Activated CD4-positive, alpha-beta T cell treated with anti-CD3 and anti-CD28 coated beads, Interleukin-2, amount 10 ng/mL, durations not matched to agents 7 days and 5 days (primary cell): ENCODE data around the gene SFT2D1. TPM values are rescaled to one million over a fixed set of nuclear protein-coding genes. Genes with fewer than 3 reads are reported as not detected.

Source experiments
- CTCF ChIA-PET: fragments of 350-600 bp; sonication (Branson Sonifier 250); formaldehyde crosslinking; loops from one replicate; lab custom pipeline; 2021; ENCODE audit warnings: antibody characterized with exemption; lab: Charles Lee
- POLR2A ChIA-PET: fragments of 350-600 bp; sonication (Branson Sonifier 250); formaldehyde crosslinking; loops from one replicate; lab custom pipeline; 2021; ENCODE audit warnings: antibody characterized with exemption; lab: Charles Lee
- DNase-seq: peaks from one replicate; pipeline ENCODE4 v3.0.0-alpha.2; 2020
- H3K27ac Mint-ChIP-seq: one replicate; pipeline ENCODE4 v1.8.0; 2021; ENCODE audit warnings: mild to moderate bottlenecking, moderate library complexity, mixed read lengths
- H3K27me3 Mint-ChIP-seq: one replicate; pipeline ENCODE4 v1.8.0; 2021; ENCODE audit warnings: mixed read lengths
- H3K36me3 Mint-ChIP-seq: one replicate; pipeline ENCODE4 v1.8.0; 2021; ENCODE audit warnings: low read depth, mixed read lengths
- H3K4me1 Mint-ChIP-seq: one replicate; pipeline ENCODE4 v1.8.0; 2021; ENCODE audit warnings: mixed read lengths
- H3K4me3 Mint-ChIP-seq: one replicate; pipeline ENCODE4 v1.8.0; 2021; ENCODE audit warnings: mild to moderate bottlenecking, moderate library complexity, mixed read lengths
- H3K9me3 Mint-ChIP-seq: one replicate; pipeline ENCODE4 v1.8.0; 2021; ENCODE audit warnings: mixed read lengths
- total RNA-seq, 2 experiments: library from RNA; stranded (reverse); gene quantifications; one replicate each; pipeline ENCODE4 v1.2.3, GENCODE V29; 2021

SFT2D1 gene
- total RNA-seq, 2 experiments from 2014 or later = 39.7 to 43.2 TPM

DNA sequence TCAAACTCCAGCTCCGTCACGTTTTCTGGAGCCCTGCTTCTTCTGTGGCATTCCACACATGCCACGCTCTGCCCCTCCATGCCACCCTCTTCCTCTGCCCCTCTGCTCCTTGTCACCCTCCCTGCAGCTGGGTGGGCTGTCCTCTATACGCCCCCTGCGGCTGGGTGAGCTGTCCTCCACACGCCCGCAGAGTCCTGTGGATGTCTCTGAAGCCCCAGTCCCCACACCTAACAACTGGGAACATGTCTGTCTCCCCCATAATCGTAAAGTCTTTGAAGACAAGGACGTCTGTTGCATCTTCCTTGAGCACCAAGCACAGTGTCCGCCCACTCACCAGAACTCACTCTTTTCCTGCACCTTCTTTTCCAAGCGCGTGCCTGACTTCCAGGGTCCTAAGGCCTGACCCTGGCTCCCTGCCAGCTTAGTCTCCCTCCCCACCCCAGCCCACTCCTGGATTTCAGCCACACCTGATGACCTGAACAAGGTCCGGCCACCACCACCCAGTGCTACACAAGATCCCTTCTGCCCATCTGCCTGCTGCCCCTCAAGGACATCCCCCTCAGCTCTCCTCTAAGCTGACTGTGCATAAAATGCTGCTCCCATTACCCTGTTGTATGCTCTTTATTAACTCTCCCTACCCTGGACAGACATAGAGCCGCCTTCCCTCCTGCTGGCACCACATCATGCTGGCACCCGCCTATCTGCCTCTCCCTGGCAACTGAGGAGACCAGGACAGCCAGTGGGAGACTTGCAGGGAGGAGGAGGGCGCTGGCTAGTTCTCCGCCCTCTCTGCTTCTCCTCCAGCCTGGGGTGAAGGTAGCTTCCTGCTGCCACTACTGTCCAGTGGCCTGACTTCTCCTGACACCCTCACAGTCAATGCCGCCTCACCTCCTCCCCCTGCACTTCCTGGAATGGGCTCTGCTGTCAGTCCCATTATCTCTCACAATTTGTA lies 23.4 kb downstream of the SFT2D1 start:
- H3K36me3 Mint-ChIP-seq = peaks cover 13% of the 10 kb centered on the region
- no peaks in the 10 kb centered on the region for H3K27me3 Mint-ChIP-seq
- H3K27ac Mint-ChIP-seq = no peak overlapping the region
- no peak for DNase-seq
- H3K4me1 Mint-ChIP-seq = no peaks in the 10 kb centered on the region
- H3K4me3 Mint-ChIP-seq = no peak overlapping the region
- no peaks in the 10 kb centered on the region for H3K9me3 Mint-ChIP-seq
- CTCF ChIA-PET = no interaction called here
- POLR2A ChIA-PET = no interaction called here

DNA sequence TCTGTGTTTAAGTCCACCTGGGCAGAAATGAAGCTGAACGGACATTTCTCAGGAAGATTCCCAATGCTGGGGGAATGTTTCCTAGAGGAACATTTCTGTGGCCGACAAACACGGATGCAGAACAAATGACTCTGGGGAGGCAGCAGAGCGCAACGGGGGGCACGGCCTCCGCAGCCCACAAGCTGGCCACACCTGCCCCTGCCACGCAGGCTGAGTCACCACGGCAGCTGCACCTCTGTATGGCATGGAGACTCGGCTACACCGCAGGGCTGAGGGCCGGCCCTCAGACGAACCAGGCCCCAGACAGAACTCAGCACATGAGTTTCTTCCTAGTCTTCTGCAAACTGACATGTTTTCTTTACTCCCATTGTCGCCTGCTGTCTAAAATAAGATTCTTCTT lies 24.1 kb downstream of the SFT2D1 start:
- Mint-ChIP-seq H3K4me1 (no peaks in the 10 kb centered on the region), H3K36me3 (peaks cover 10% of the 10 kb centered on the region), H3K9me3 (no peaks in the 10 kb centered on the region), H3K27ac (no peak overlapping the region), H3K27me3 (no peaks in the 10 kb centered on the region), H3K4me3 (no peak overlapping the region)
- ChIA-PET CTCF (no interaction called here), POLR2A (no interaction called here)
- no peak for DNase-seq

DNA sequence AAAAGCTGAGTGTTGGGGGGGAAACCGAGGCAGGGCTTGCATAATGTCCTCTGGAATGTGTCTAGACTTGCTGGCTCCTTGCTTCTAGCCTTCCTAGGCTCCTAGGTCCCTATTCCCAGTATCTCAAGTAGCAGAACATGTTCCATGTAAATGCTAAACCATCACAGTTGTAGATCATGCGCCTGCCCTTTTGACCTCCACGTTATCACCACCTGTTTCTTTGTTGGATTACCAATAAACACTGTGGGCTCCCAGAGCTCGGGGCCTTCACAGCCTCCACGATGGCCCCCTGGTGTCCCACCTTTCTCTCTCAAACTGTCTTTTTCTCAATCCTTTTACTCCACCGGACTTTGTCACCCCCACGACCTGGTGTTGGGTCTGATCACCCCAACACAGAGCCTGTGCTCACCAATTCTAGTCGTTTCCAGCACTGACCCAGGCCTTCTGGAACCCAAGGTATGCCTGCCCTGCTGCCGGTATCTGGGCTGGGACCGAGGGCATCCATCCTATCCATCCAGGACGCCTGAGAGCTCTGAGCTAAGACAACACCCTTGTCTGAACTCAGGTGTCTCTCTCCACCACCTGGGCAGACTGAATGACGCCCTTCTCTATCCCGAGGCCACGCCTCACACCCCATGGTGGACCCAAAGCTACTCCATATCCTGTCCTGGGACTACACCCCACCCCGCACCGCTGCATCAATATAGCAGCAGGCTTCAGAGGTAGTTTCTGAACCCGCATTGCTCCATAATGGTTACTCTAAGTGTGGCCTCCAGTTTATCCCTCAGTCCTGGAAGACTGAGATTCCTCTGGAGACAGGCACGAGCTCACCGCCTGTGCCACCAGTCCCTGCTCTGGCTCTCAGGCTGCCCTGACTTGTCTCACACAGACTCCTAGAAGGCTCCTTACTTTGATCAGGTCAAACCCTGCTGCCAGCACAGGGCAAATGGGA lies 24.8 kb downstream of the SFT2D1 start:
- H3K27ac Mint-ChIP-seq = no peak overlapping the region
- no peaks in the 10 kb centered on the region for H3K4me1 Mint-ChIP-seq
- peaks cover 8% of the 10 kb centered on the region for H3K36me3 Mint-ChIP-seq
- CTCF ChIA-PET = no interaction called here
- H3K9me3 Mint-ChIP-seq = no peaks in the 10 kb centered on the region
- no peak for DNase-seq
- H3K27me3 Mint-ChIP-seq = peaks cover 2% of the 10 kb centered on the region
- POLR2A ChIA-PET = no interaction called here
- no peak overlapping the region for H3K4me3 Mint-ChIP-seq

DNA sequence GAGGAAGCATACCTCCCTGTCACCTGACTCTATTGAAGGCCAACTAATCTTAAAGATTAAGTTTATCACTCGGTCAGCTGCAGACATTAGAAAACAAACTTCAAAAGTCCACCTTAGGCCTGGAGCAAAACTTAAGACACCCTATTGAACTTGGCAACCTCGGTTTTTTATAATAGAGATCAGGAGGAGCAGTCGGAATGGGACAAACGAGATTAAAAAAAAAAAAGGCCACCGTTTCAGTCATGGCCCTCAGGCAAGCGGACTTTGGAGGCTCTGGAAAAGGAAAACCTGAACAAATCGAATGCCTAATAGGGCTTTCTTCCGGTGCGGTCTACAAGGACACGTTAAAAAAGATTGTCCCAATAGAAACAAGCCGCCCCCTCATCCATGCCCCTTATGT lies 26.9 kb downstream of the SFT2D1 start:
- Mint-ChIP-seq H3K4me1 (no peaks in the 10 kb centered on the region), H3K4me3 (no peak overlapping the region), H3K27me3 (peaks cover 2% of the 10 kb centered on the region), H3K36me3 (no peaks in the 10 kb centered on the region), H3K9me3 (no peaks in the 10 kb centered on the region), H3K27ac (no peak overlapping the region)
- ChIA-PET CTCF (interaction anchor here (0.7 kb wide), 1 partner anchor 32 kb away, joined by 3 read pairs; no protein-coding TSS in a partner anchor), POLR2A (no interaction called here)
- DNase-seq = no peak

DNA sequence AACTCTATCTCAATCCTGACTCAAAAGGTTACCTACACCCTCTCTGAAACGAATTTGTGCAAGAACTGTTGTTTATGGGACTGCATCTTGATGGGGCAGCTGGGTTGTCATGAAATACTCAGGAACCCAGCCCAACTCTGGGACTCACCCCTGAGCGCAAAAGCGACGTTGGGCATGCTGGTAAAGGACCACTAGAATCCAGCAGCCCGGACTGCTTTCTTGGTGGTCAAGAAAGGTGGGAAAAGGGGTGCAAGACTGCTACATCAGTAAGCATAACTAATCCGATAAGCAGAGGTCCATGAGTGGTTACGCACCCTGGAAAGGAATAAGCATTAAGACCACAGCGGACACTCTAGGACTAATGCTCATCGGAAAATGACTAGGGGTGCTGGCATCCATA lies 27.9 kb downstream of the SFT2D1 start:
- POLR2A ChIA-PET = no interaction called here
- Mint-ChIP-seq H3K36me3 (no peaks in the 10 kb centered on the region), H3K4me3 (no peak overlapping the region), H3K9me3 (no peaks in the 10 kb centered on the region), H3K4me1 (no peaks in the 10 kb centered on the region), H3K27me3 (peaks cover 12% of the 10 kb centered on the region), H3K27ac (no peak overlapping the region)
- DNase-seq = no peak
- CTCF ChIA-PET = interaction anchor here (0.7 to 1.5 kb wide), 2 partner anchors 15 to 86 kb away, joined by 3 to 7 read pairs; no protein-coding TSS in a partner anchor

DNA sequence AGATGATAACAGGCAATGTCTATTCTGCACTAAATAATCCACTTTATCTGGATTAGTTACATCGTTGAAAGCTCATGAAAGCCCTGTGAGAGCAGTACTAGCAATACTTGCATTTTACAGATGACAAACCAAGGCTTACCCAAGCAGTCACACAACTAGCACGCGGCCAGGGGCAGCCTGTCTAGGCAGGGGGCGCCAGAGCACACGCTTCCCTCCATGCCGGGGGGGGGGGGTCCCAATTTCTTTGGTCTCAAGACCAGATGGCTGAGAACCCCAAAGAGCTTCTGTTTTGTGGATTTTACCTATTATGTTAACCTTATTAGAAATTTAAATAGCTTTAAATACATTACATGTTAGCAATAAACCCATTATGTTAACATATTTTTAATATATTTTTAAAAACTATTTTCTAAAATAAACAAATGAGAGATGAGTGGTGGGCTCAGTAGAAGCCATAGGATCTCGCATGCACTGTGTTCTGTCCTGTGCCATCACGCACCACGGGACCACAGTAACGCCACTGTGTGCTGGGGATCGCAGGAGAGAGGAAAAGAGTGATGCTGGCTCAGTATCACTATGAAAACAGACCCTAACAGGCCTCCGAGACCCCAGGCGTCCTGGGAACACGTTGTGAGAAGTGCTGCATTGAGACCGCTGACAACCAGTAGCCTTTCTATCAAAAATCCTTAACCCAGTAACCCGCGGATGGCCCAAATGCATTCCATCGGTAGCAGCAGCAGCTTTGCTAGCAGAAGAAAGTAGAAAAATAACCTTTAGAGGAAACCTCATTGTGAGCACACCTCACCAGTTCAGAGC lies 28.9 kb downstream of the SFT2D1 start:
- Mint-ChIP-seq H3K4me1 (no peaks in the 10 kb centered on the region), H3K27ac (no peak overlapping the region), H3K4me3 (no peak overlapping the region), H3K9me3 (no peaks in the 10 kb centered on the region), H3K36me3 (no peaks in the 10 kb centered on the region), H3K27me3 (peaks cover 22% of the 10 kb centered on the region)
- peak; percentile 69 for DNase-seq
- ChIA-PET POLR2A (interaction anchor here (1.0 kb wide), 1 partner anchor 68 kb away, joined by 4 read pairs; no protein-coding TSS in a partner anchor), CTCF (interaction anchor here (0.5 to 1.5 kb wide), 5 partner anchors 14 to 87 kb away, joined by 3 to 7 read pairs (median 3); no protein-coding TSS in a partner anchor)

DNA sequence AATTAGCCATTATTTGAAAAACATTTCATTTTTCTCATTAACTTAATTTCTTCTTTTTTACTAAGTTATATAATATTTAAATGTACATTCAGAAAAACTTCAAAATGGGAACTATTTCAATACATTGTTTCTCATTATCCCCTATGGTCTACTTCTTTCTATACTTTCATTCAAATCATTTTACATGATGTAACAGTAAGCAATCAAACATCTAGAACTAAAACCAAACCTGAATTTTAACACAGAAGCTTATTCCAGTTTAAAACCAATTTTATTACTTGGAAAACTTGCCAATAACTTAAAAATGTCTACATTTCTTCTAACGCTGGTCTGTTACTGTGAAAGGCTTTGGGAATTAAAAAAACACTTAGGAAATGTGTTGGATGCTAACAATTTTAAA lies 29.5 kb downstream of the SFT2D1 start:
- H3K4me1 Mint-ChIP-seq = no peaks in the 10 kb centered on the region
- POLR2A ChIA-PET = interaction anchor here (1.0 kb wide), 1 partner anchor 69 kb away, joined by 4 read pairs; no protein-coding TSS in a partner anchor
- H3K9me3 Mint-ChIP-seq = no peaks in the 10 kb centered on the region
- H3K27me3 Mint-ChIP-seq = peaks cover 22% of the 10 kb centered on the region
- no peak overlapping the region for H3K4me3 Mint-ChIP-seq
- H3K36me3 Mint-ChIP-seq = no peaks in the 10 kb centered on the region
- DNase-seq = no peak
- CTCF ChIA-PET = interaction anchor here (1.0 to 1.4 kb wide), 3 partner anchors 13 to 76 kb away, joined by 3 to 4 read pairs (median 3); no protein-coding TSS in a partner anchor
- no peak overlapping the region for H3K27ac Mint-ChIP-seq

DNA sequence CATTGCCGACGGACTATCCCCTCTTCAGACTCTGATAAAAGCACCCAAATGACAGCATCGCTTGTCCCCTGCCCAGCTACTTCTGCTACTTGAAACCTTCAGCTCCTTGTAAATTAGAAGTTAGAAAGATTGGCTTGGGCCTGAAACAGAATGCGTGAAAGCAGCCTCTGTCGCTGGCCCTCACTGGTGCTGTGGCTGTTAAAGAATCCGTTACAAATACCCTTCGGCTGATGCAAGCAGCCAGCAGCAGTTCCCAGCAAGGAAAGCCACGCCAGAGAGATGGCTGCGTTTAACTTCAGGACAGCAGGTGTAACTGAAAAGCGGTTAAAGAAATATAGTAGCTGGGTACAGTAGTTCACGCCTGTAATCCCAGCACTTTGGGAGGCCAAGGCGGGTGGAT lies 31.7 kb downstream of the SFT2D1 start:
- ChIA-PET CTCF (interaction anchor here (1.3 to 1.8 kb wide), 3 partner anchors 67 to 90 kb away, joined by 3 to 6 read pairs (median 4); no protein-coding TSS in a partner anchor), POLR2A (no interaction called here)
- Mint-ChIP-seq H3K27ac (no peak overlapping the region), H3K4me3 (no peak overlapping the region), H3K4me1 (no peaks in the 10 kb centered on the region), H3K9me3 (no peaks in the 10 kb centered on the region), H3K36me3 (no peaks in the 10 kb centered on the region), H3K27me3 (peaks cover 33% of the 10 kb centered on the region)
- DNase-seq = no peak

DNA sequence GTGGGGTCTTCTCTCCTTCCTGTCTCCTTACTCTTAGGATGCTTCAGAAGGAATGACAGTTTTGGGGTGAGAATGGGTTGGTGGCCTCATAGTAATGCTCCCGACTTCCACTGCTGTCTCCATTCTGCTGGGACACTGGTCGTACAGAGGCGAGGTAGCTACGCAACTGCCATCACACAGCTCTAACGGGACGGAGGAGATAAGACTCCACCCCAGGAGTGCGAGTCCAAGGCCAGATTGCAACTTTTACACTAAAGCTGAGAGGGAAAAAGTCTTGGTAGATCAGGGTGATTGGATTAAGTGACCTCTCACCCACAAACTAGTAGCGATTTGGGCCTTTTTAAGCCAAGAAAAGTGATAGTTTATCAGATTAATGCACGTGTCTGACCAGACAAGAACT lies 32.4 kb downstream of the SFT2D1 start:
- POLR2A ChIA-PET = no interaction called here
- no peak overlapping the region for H3K4me3 Mint-ChIP-seq
- no peak overlapping the region for H3K27ac Mint-ChIP-seq
- H3K9me3 Mint-ChIP-seq = no peaks in the 10 kb centered on the region
- CTCF ChIA-PET = interaction anchor here (1.3 to 1.8 kb wide), 3 partner anchors 68 to 91 kb away, joined by 3 to 6 read pairs (median 4); no protein-coding TSS in a partner anchor
- no peaks in the 10 kb centered on the region for H3K4me1 Mint-ChIP-seq
- no peak for DNase-seq
- H3K27me3 Mint-ChIP-seq = peaks cover 40% of the 10 kb centered on the region
- H3K36me3 Mint-ChIP-seq = no peaks in the 10 kb centered on the region

DNA sequence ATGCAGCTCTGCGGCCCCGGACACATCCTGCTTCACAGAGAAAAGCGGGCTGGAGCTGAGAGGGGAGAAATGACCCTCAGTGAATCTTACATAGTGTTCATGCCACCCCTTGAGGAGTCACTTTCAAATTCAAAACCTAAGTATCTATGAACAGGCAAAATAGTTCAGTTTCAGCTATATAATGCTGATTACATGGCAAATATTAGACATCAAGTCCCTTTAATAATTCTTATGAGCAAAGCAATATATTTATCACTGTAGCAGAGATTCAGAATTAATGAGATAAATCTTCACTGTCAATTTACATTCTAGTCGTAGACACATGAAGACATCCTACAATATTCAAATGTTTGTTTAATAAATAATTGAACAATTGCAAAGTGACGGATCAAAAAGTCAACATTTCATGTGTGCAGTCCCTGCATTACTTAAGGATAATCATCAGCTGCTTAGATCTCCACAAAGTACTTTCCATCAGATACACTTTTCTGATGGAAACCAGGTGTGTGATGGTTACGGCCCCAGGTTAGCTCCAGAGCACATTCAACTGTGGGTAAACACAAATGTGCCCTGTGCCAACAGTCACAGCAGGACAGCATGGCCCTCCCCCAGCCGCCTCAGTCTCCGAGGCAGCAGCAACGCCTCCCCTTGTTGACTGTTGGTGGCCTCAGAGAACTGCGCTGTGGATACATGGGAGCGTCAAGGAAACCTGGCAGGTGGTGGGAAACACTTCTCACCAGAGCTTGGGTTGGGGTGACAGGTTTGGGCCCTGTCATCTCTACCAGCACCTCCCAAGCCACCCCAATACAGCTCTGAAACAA lies 33.4 kb downstream of the SFT2D1 start:
- no peaks in the 10 kb centered on the region for H3K9me3 Mint-ChIP-seq
- ChIA-PET CTCF (interaction anchor here (0.6 to 0.7 kb wide), 2 partner anchors 12 to 161 kb away, joined by 3 to 4 read pairs; no protein-coding TSS in a partner anchor), POLR2A (no interaction called here)
- no peaks in the 10 kb centered on the region for H3K36me3 Mint-ChIP-seq
- no peak for DNase-seq
- H3K27ac Mint-ChIP-seq = no peak overlapping the region
- no peak overlapping the region for H3K4me3 Mint-ChIP-seq
- peaks cover 46% of the 10 kb centered on the region for H3K27me3 Mint-ChIP-seq
- no peaks in the 10 kb centered on the region for H3K4me1 Mint-ChIP-seq
